T-helper 1 cell (primary cell): ENCODE results near the gene SYNPO.

Experiments
- DNase-seq, 5 donors: peaks; one replicate each; pipeline ENCODE4 v3.0.0-alpha.2; 2012 to 2020

Gene SYNPO

DNA sequence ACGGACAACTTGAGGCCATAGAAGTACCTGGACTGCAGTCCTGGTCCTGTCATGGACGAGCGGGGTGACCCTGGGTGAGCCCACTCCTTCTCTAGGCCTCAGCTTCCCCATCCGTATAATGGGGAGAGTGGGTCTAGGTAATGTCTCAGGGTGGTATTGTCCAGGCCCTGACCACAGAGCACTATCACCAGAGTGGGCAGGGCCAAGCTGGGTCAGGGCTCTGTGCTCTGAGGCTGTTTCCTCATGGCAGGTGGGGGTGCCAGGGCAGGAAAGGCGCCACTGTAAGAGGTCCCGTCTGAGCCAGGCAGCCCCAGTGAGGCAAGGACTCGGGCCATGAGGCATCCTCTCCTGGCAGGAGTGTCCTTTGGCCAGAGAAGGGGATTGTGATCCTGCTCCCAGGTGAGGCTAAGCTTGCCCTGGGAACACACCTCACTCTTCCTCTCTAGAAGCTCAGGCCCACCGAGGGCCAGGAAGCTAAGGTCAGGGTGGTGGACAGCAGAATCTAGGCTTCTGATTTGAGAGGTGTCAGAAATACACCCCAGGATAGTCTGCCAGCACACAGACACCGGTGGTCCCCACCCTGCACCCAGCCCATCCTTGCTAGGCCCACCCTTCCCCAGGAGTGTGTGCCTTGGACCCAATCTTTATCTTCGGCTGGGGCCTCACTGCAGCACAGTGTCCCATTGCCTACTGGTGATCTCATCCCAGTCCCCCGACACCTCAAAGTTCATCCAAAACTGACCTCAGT lies 19.1 kb downstream of the SYNPO start:
- DNase-seq: no peak

DNA sequence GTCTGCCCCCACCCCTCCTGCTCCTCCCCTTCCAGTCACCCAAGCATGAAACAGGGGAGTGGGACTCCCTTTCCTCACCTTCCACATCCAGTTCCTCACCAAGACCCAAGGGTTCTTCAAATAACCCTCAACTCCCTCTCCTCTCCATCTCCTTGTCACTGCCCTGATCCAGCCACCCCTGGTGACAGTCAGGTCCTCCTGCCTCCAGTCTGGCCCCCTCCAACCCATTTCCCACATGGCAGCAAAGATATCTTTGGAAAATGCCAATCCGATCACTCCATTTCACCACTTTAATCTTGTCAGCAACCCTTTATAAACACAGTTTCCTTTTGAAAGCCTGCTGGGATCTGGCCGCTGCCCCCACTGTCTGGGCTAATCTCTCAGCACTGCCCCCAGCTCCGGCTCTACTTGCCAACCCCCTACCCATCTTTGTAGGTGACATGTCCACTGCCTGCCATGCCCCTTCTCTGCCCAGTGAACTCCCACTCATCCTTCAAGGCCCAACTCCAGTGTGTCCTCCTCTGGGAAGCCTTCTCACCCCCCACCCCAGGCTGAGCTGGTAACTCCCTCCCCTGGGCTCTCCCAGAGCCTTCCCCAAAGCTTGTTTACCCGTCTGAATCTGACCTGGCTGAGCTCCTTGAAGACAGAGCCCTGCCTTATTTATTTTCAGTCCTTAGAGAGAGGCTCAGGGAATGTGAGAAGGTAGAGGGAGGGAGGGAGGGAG lies 19.8 kb downstream of the SYNPO start:
- no peak for DNase-seq

DNA sequence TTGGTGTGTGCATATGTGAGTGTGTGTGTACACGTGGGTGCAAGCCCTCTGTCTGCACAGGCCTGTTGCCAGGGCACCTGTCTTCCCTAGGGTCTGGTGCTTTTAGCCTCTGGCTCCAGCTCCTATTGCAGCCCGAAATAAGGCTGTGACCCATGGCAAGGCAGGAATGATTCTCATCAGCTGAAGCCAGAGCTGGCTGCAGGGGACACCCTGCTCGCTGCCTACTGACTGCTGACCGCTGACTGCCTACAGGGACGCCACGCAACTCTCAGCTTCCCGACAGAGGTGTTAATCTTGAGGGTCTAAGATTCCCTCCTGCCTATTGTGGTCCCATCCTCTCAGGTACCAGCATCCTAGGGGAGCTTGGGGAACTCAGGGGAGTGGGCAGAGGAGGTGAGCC lies 20.6 kb downstream of the SYNPO start, which contains the start of gene MYOZ3:
TSS of gene MYOZ3 (plus strand) at position 166 of the 400 bp plus-strand sequence. CDS start 1,691 bp downstream, outside the sequence.
- no peak for DNase-seq

DNA sequence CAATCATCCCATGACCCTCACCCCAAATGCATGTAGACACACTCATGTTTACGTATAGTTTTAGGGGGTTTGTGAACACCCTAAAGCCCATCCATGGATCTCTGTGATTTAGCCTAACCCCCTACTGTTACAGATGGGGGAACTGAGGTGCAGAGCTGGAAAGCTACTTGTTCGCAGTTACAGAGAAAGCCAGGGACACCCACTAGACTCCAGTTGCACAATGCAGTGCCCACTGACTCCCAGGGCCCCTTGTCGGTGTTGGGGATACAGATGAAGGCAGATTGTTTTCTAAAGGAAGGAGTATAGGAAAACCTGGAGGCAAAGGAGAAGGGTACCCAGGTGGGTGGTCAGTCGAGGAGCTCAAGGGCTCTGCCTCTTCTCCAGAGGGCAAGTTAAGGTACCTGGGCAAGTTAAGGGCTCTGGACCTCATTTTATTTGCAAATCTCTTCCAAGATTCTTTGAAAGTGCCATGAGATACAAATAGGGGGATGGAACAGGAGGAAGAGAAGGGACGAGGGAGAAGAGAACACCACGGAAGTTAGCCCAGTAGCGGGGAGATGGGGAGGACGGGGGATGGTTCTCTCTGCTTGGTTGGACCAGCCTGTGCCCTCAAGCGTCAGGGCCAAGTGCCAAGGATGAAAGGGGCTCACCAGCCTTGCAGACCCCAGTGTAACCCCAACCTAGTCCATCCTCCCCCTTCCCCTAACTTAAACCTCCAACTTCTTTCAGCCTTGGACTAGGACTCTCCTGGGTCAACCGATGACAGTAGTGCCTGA lies 21.5 kb downstream of the SYNPO start:
- no peak for DNase-seq

- no peak for DNase-seq
Measured at GRCh38 chr5:150662731-150663516, 22.5 kb downstream of the SYNPO start.

DNA sequence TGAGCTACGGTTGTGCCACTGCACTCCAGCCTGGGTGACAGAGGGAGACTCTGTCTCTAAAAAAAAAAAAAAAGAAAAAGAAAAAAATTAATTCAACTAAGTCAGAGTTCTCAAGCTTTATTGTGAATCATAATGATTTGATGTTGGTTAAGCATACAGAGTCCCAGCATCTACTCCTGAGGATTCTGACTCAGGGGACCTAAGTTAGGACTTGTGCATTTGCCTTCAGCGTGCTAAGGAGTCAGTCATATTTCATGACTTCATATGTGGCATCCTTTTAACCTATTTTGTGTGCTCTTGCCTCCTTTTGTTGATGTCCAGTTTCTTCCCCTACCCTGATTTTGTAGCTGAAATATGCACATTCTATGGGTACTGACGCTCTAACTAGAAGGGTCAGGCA lies 23.5 kb downstream of the SYNPO start:
- no peak for DNase-seq

DNA sequence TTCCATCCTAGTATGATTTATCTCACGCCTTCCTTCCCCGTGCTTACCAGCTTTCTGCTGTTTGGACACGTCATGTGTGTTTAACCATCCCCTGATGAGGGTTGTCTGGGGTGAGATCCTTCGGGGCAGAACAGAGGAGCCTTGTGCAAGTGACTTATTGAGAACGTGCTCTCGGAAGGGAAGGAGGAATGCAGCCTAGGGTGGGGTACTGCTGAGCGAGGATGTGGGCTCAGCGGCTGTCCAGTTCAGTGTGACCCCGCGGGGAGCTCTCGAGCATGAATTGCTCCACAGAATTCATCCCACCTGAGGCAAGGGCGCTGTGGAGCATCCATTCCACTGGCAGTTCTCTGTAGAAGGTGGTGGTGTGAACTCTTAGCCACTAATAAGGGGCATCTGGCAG lies 24.6 kb downstream of the SYNPO start:
- no peak for DNase-seq

DNA sequence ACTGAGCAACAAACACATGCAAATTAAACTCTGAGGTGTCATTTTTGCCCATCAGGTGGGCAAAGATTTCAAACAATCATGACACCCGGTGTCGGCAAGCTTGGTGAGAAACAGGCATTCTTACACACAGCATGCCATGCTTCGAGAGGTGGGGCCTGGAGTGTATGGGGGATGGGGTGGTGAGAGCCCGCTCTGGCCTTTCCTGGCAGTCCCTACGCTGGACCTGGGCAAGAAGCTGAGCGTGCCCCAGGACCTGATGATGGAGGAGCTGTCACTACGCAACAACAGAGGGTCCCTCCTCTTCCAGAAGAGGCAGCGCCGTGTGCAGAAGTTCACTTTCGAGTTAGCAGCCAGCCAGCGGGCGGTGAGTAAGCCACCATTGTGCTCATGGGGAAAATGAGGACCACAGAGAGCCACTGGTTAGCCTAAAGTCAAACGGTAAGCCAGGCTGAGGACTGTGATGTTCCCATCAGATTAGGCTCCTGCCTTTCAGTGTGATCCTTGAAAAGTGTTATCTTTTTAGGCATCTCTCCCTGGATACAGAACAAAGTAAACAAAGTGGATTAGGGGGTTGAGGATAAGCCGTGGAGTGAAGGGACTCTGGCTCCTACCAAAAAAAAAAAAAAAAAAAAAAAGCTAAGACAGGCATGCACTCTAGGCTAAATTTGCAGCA lies 30.0 kb downstream of the SYNPO start:
- DNase-seq: no peak

DNA sequence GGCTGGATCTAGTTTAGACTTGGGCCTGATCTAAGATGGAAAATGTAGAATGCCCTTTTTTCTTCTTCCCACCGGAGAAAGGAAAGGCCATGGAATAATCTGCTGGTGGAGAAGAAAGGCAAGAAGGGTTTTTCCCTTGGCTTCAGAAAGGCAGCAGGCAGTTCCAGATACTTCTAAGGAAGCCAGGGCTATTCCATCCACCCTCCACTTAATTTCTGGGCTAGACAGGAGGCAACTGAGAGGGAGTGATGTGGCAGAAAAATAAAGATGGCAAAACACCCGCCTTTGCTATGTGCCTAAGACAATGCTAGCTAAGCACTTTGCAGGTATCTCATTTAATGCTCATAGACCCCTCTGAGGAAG lies 30.5 kb downstream of the SYNPO start:
- no peak for DNase-seq

DNA sequence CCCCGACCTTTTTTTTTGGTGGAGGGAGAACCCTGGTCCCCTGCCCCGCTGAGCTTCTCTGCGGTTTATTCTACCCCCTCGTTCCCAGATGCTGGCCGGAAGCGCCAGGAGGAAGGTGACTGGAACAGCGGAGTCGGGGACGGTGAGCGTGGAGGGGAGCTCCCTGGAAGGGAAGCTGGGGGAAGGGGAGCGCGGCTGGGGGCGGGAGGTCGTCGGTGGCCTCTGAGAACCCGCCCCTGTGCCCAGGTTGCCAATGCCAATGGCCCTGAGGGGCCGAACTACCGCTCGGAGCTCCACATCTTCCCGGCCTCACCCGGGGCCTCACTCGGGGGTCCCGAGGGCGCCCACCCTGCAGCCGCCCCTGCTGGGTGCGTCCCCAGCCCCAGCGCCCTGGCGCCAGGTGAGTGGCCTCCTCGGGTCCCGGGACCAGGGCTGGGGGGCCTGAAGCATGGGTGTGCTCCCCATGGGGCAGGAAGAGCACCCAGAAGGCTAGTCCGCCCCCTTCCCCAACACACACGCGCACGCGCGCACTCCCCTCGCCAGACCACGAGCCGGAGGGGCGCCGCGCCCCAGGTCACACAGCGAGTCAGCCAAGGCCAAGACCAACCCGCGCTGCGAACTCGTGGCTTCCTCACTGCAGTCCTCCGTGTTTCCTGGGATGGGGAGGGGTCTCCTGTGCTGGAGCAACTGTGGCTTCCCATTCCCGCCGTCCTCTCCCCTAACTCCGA lies 31.2 kb downstream of the SYNPO start:
- no peak for DNase-seq

DNA sequence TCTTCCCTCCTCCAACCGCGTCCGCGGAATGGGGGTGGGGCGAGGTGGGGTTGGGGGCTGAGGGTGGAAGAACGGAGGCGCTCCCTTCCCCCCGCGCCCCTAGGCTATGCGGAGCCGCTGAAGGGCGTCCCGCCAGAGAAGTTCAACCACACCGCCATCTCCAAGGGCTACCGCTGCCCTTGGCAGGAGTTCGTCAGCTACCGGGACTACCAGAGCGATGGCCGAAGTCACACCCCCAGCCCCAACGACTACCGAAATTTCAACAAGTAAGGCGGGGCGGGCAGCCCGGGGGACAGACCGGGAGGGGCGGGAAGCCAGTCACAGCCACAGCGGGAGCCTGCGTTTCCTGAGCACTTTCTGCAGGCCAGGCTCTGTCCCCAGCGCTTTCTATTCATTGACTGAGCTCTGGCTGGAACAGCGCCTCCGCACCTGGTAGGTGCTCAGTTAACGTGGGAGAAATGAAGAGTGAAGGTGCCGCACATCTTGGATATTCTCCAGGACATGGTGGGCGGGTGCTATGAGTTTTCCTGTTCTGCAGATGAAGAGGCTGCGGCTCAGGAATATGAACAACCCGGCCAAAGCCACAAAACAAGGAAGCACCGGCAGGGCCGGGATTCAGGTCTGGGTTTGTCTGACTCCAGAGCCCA lies 31.9 kb downstream of the SYNPO start:
- peak in 2 of 5 donors; percentile 3 to 18 for DNase-seq

DNA sequence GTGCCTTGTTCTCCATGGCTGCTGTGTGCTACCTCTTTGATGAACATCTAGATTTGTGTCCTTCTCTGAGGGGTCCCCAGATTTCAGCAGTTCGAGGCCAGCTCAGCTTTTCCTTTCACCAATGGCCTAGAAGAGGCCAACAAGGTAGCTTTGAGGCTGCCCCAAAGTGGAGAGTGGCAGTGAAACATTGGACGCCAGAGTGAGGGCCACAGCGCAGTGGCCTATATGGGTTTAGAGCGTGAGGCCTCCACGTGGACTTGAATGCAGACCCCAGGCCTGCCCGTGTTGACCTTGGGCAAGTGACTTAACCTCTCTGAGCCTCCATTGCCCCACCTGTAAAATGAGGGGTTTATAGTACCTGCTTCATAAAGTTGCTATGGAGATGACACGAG lies 32.4 kb downstream of the SYNPO start:
- DNase-seq: no peak

DNA sequence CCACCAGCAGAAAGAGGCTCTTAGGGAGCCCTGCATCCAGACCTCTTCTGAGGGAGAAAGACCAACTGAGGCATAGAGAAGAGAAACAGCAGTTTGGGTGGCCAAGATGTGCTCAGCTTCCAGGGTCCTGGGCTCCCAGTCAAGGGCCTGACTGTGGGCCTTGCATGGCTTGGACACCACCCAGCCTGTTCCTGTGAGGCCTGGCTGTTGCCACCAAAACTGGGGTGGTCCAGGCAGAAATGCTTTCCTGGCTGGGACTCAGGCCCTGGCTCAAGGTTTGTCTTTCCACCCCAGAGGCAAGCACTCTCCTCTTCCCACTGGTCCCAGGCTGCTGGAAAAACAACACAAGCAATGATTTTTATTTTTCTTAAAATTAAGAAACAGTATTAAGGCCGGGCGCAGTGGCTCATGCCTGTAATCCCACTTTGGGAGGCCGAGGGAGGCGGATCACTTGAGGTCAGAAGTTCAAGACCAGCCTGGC lies 33.9 kb downstream of the SYNPO start:
- DNase-seq: no peak

DNA sequence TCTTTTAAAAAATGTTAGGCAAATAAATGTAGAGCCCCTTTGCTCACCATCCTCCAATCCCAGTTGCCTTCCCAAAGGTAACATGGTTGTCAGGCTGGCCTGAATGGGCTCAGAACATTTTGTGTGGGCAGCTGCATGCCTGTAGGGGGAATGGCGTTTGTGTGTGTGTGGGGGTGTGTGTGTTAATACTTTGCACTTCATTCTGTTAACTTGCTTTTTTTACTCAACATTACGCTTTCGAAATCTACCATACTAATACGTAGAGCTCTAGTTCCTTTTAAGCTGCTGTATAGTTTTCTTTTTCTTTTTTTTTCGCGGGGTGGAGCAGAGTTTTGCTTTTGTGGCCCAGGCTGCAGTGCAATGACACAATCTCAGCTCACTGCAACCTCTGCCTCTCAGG lies 34.6 kb downstream of the SYNPO start:
- DNase-seq: no peak

GRCh38 chr5:150676578-150676977 lies 36.1 kb downstream of the SYNPO start:
- no peak for DNase-seq

- no peak for DNase-seq
Measured at GRCh38 chr5:150689120-150689519, 48.7 kb downstream of the SYNPO start.

DNA sequence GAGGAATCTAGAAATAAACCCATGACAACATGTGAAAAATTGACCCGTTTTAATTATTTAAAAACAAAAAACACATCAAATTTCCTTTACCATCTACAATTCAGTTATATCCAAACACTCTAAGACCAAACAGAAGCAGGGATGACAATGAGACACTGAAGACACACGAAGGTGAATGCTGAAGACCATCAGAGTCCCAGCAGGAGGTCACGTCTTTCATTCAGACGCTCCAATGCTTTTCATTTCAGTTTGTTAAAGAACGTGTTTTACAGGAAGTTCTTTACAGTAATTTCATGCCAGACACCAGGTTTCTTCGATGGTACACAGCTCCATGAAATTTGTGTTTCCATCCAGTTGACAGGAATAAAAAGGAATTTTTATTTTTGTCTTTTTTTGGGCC lies 50.3 kb downstream of the SYNPO start:
- no peak for DNase-seq

DNA sequence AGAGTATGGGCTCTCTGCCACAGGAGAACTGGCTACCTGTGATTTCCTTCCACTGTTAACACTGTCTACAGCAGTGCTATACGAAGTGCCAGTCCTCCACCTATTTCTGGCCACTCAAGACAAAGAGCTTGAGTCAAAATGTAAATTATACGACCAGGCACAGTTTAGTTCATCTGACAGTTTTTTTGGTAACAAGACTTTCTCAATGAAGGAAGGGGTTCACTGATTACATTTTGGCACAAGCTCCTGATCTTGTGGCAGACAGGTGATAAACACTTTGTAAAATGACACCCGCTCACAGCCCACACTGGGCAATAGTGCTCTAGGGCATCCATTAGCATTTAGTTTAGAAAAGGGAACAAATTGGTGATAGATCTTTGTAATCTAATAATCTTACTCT lies 51.8 kb downstream of the SYNPO start:
- DNase-seq: no peak

GRCh38 chr5:150694612-150695011 lies 54.2 kb downstream of the SYNPO start:
- DNase-seq: no peak

DNA sequence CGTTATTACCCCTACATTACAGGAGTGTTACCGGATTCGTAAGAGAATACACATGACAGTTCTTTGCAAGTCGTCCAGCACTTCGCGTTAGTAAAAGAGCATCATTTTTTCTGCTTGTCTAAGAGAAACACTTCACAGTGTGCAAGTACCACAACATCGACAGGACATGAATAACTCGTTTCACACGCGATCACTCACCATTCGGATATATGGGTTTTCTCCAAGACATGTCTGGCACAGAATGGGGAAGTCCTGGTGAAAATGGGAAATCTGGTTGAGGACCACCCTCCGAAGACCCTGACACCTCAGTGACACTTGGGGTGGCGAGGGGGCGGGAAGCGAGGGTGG lies 59.8 kb downstream of the SYNPO start:
- DNase-seq: no peak
